GM21381 (cell line): ENCODE measurements around the gene TSC1.

Source experiments
- ATAC-seq: cut with Tn5 transposase; IDR thresholded peaks from one replicate; pipeline ENCODE4 v1.9.1; 2021; ENCODE audit warnings: mild to moderate bottlenecking, moderate library complexity; ENCODE audit not compliant: unreplicated experiment

The TSC1 gene

DNA sequence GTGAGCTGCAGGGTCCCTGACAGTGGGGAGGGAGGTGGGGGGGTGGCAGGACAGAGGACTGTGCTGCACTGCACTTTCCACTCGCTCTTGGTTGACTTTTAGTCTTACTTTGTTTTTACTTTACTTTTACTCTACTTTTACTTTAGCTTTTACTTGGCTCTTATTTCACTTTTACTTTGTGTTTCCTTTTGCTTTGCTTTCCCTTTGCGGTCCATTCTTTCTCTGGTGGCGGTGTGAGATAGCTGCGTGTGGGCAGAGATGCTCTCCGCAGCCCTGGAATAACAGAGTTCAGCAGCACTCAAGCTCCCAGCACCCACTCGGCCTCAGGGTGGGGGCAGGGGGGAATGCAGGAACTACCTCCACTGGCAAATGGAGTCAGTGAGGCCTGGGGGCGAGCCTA, 71.0 kb downstream of the TSC1 start:
- ATAC-seq = no peak

DNA sequence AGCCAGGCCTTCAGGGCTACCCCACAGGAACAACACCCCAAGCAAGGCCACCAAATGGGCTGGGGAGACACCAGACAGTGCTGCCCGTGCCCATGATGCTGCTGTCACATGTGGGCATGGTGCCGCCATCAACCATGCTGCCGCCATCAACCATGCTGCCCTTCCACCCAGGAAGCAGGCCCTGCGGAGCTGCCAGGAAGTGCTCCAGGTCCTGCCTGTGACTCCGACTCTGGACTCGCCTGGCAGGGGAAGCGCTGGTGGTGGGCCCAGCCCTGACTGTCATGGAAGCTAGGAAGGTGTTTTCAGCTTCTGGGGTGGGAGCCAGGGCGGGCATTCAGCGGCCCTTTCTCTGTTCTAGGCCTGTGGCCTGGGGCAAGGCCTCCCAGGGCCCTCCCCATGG, 75.2 kb downstream of the TSC1 start:
- ATAC-seq = no peak

GRCh38 chr9:132866898-132867297, 77.5 kb downstream of the TSC1 start:
- no peak for ATAC-seq

DNA sequence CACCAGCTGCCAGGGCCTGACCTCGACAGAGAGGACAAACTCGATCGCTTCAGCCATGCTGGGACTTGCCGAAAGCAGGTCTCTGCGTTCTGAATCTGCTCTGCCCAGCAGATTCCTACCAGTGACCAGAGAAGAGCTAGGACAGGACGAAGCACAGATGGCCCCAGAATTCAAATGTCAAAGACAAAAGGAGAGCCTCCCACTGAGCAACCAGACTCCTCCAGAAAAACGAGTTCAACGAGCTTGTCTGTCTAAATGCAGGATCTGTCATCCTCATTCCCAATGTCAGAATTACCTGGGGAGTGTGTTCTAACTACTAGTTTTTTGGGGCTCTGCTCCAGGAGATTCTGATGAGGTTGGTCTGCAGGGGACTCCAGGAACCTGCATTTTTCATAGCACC, 79.7 kb downstream of the TSC1 start:
- ATAC-seq = no peak

DNA sequence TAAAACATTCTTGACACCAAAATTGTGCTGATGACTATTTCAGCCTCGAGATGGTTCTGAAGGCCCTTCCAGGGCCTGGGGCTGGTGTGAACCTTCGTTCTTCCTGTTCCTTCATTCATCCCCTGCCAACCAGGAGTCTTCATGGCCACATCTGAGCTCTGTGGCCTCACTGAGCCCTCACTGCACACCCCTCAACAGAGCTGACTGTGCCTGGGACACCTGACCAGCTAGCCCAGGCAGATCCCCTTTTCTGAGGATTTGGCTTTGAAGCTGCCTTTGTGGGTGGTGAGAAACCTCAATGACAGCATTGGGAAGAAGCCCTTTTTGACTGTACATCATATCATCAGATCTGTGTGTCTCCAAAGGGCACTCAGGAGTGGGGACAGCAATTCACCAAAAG, 80.1 kb downstream of the TSC1 start:
- ATAC-seq = no peak

GRCh38 chr9:132863096-132863495, 81.3 kb downstream of the TSC1 start:
- no peak for ATAC-seq

DNA sequence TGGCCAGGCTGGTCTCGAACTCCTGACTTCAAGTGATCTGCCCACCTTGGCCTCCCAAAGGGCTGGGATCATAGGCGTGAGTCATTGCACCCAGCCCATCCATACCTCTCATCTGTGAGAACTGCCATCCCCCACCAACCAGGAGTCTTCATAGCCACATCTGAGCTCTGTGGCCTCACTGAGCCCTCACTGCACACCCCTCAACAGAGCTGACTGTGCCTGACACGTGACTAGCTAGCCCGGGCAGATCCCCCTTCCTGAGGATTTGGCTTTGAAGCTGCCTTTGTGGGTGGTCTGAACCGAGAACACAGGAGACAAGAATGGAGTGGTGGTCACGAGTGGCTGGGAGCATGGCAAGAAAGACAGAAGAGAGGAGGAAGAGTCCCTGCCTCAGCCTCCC, 81.9 kb downstream of the TSC1 start:
- ATAC-seq = no peak

DNA sequence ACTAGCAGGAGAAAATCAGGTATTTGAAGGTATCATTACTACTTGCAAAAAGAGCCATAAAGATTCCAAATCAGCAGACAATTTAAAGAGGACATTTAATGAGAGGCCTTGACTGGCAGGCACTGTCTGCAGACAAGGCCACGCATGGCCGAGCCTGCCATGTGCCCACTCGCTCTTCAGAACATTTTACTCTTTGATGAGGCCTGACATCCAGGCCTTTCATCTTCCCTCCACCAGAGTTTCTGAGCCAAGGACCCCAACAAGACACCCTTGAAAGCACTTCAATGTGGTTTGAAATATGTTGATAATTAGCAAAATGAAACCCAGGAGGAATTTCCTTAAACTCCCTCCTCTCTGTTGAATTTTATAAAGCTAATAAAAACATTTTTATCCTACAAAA, 82.8 kb downstream of the TSC1 start:
- ATAC-seq = no peak

DNA sequence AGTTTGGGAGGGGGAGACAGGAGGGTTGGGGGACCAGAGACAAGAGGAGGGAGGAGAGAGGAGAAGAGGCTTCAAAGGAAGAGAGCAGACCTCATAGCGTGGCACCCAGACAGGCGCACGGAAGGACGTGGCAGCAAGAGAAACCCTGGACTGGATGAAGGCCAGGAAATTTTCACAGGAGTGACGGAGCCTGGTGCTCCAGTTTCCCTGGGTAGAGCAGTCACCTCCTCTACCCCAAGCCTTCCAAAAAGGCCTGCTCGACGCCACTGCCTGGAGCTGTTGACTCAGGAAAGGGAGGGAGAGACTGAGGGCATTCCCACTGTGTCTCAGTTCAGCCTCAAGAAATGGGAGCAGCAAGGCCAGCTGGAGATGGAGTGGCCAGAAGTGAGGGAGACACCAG, 85.7 kb downstream of the TSC1 start:
- no peak for ATAC-seq

GRCh38 chr9:132857616-132858342, 86.6 kb downstream of the TSC1 start:
- no peak for ATAC-seq

- no peak for ATAC-seq
Measured at GRCh38 chr9:132857031-132857430, 87.4 kb downstream of the TSC1 start.

DNA sequence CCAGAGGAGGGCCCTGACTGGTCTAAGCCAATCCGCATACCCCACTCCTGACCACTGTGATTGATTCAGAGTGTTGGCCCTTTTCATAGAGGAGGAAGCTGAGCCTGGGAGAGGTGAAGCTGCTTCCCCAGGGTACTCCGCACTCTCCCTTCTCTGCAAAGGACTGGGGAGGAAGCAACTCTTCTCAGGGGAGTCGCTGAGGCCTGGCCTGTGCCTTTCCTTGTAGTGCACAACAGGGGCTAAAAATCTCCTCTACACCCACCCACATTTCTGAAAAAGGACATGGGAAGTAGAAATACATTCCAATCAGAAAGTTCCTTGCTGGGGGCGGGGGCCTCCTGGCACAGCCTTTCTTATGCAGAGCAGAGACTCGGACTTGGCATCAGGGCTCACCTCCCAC, 88.5 kb downstream of the TSC1 start:
- no peak for ATAC-seq

DNA sequence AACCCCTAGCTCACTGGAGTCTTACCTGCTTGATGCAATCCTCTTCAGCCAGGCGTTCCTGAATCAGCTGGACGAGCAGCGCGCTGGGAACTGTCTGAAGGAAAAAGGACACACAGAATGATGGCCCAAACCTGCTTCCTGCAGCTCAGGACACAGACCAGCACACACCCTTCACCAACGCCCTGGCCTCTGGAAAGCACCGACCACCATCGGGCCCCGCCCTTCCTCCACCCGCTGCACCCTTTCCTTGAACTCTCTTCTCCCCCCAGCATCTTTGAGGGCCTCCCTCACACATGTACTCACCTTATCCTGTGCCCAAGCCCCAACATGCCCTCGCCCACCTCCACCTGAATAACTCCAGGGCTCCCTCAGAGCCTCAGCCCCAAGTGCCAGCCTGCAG, 89.6 kb downstream of the TSC1 start:
- ATAC-seq = no peak

GRCh38 chr9:132853482-132853881, 90.9 kb downstream of the TSC1 start:
- ATAC-seq = no peak

DNA sequence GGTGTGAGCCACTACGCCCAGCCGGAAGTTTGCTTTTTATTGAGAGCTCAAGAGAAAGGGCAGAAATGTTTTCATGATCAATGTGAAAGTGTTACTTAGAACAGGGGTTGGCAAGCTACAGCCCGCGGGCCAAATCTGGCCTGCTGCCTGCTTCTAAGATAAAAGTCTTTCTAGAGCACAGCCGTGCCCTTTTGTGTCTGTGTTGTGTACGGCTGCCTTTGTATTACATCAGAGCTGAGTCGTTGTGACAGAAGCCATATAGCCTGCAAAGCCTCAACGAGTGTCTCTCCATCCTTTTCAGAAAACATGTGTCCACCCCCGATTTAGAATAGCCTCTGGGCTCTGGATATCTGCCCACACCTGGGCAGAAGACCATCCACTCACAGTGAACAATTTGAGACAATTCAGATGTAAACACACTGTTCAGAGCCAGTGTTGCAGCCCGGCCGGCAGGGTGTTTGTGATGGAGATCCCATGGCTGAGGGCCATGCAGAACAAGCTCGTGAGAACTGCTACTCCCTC, 95.2 kb downstream of the TSC1 start:
- ATAC-seq = no peak

- no peak for ATAC-seq
Measured at GRCh38 chr9:132846918-132847515, 97.4 kb downstream of the TSC1 start.

GRCh38 chr9:132846109-132846917, 98.1 kb downstream of the TSC1 start:
- no peak for ATAC-seq

DNA sequence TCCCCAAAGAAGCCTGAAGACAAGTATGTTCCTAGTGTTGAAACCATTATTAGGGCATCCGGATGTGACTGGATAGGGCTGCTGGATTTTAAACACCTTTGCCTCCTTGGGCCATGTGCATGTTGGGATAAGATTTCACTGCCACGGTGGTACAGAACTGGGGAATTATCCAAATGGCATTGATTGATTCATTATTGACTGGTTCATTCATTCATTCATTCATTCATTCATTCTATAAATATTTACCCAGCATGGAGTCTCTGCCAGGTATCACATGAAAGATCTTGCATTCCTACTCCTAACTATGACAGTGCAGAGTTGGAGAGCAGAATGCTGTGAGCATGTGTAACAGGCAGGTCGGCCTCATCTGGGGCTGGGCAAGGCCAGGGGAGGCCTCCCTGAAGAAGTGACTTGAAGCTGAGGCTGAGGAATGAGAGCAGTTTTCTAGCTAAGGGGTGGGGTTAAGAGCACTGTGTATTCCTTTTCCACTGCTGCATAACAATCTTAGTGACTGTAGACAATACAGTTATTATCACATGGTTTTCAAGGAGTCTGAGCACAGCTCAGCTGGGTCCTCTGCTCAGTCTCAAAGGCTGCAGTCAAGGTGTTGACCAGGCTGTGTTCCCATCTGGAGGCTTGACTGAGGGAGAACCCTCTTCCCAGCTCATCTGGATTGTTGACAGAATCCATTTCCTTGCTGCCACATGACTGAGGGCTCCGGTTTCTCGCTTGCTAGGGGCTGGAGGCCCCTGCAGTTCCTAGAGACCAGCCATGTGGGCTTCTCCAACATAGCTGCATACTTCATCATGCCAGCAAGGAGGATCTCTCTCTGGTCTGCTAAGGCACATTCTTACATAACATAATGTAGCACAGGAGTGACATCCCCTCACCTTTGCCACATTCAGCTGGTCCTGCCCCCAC, 102.0 kb downstream of the TSC1 start:
- ATAC-seq = no peak
